Measurements from ENCODE around the gene STRIP2. TPM values are rescaled to one million over a fixed set of nuclear protein-coding genes. Genes with fewer than 3 reads are reported as not detected.

The STRIP2 gene
- total RNA-seq, 1 experiment from 2014 or later: 6.5 TPM

DNA sequence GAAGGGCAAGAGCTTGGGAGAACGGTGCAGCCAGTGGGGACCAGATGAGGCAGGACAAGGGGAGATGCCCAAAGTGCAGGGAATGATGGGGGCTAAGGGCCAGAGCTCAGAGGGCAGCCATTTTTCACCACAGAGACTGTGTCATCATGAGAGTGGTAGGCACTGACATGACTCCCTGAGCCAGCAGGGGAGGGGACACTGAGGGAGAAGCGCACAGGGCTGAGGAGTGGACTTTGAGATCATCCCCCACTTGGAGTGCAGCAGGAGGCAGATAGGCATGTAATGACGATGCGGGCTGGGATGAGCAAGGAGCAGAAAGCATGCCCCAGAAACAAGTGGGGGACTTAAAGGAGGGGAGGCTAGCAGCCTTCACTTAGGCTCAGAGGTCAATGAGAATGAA lies 62.9 kb downstream of the STRIP2 start:
- Mint-ChIP-seq H3K9me3 (ENCODE audit: unreplicated experiment) (no peaks in the 10 kb centered on the region), H3K36me3 (ENCODE audit: insufficient read depth, unreplicated experiment) (no peaks in the 10 kb centered on the region), H3K4me1 (ENCODE audit: low read depth, unreplicated experiment) (peaks cover 28% of the 10 kb centered on the region), H3K4me3 (ENCODE audit: unreplicated experiment) (no peak overlapping the region), H3K27ac (ENCODE audit: unreplicated experiment) (peak overlapping the region; percentile 14), H3K27me3 (ENCODE audit: insufficient read depth, unreplicated experiment) (no peaks in the 10 kb centered on the region)
- BruUV-seq (replicated peaks): no TSS peak
- no peaks in the 10 kb centered on the region for H3K9me3 ChIP-seq
- ChIA-PET POLR2A (interaction anchor here (0.7 kb wide), 1 partner anchor 754 kb away, joined by 3 read pairs; no protein-coding TSS in a partner anchor), CTCF (no interaction called here)
- H3K36me3 ChIP-seq (ENCODE audit: control insufficient read depth, insufficient read depth, low read length): no peaks in the 10 kb centered on the region
- TF ChIP-seq, protein P1, sequence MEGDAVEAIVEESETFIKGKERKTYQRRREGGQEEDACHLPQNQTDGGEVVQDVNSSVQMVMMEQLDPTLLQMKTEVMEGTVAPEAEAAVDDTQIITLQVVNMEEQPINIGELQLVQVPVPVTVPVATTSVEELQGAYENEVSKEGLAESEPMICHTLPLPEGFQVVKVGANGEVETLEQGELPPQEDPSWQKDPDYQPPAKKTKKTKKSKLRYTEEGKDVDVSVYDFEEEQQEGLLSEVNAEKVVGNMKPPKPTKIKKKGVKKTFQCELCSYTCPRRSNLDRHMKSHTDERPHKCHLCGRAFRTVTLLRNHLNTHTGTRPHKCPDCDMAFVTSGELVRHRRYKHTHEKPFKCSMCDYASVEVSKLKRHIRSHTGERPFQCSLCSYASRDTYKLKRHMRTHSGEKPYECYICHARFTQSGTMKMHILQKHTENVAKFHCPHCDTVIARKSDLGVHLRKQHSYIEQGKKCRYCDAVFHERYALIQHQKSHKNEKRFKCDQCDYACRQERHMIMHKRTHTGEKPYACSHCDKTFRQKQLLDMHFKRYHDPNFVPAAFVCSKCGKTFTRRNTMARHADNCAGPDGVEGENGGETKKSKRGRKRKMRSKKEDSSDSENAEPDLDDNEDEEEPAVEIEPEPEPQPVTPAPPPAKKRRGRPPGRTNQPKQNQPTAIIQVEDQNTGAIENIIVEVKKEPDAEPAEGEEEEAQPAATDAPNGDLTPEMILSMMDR (IDR thresholded peaks at IDR 0.05; ENCODE audit: insufficient read depth in 1 of 2, low read depth in 1 of 2, low read length in 1 of 2, severe bottlenecking in 1 of 2, unreplicated experiment in 1 of 2): no peak
- H3K4me1 ChIP-seq: no peaks in the 10 kb centered on the region; the same call in 1 of the 2 replicates
- no peaks in the 10 kb centered on the region for H3K27me3 ChIP-seq (replicated peaks; ENCODE audit: control insufficient read depth, insufficient read depth, low read length)
- H3K4me3 ChIP-seq (ENCODE audit: low read depth, low read length): no peak overlapping the region
- intact Hi-C loops (cut with micrococcal nuclease; ENCODE audit: unreplicated experiment): no loop called here
- no peak for DNase-seq

DNA sequence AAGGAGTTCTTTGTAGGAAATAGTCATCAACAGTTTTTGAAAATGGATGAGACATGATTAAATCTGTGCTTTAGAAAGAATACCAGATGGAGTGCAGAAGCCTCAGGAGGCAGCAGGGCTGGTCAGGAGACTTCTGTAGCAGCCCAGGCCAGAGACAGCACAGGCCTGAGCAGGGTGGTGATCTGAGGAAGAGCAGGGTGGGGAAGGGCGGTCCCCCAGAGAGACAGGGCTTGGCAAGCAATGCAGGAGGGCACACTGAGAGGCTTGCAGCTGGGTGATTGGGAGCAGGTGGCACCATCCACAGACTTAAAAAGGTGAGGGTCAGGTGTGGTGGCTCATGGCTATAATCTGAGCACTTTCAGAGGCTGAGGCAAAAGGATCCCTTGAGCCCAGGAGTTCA lies 63.8 kb downstream of the STRIP2 start:
- Mint-ChIP-seq H3K4me3 (ENCODE audit: unreplicated experiment) (no peak overlapping the region), H3K27ac (ENCODE audit: unreplicated experiment) (no peak overlapping the region), H3K4me1 (ENCODE audit: low read depth, unreplicated experiment) (peaks cover 28% of the 10 kb centered on the region), H3K36me3 (ENCODE audit: insufficient read depth, unreplicated experiment) (no peaks in the 10 kb centered on the region), H3K9me3 (ENCODE audit: unreplicated experiment) (no peaks in the 10 kb centered on the region), H3K27me3 (ENCODE audit: insufficient read depth, unreplicated experiment) (no peaks in the 10 kb centered on the region)
- CTCF ChIA-PET: no interaction called here
- Histone ChIP-seq H3K27me3 (replicated peaks; ENCODE audit: control insufficient read depth, insufficient read depth, low read length) (no peaks in the 10 kb centered on the region), H3K4me1 (peaks cover 4% of the 10 kb centered on the region), H3K4me3 (ENCODE audit: low read depth, low read length) (no peak overlapping the region), H3K9me3 (no peaks in the 10 kb centered on the region), H3K36me3 (ENCODE audit: control insufficient read depth, insufficient read depth, low read length) (no peaks in the 10 kb centered on the region)
- intact Hi-C loops (cut with micrococcal nuclease; ENCODE audit: unreplicated experiment): no loop called here
- POLR2A ChIA-PET: no interaction called here
- TF ChIP-seq, protein P1 (IDR thresholded peaks at IDR 0.05; ENCODE audit: insufficient read depth in 1 of 2, low read depth in 1 of 2, low read length in 1 of 2, severe bottlenecking in 1 of 2, unreplicated experiment in 1 of 2): no peak
- BruUV-seq (replicated peaks): no TSS peak
- DNase-seq: no peak

DNA sequence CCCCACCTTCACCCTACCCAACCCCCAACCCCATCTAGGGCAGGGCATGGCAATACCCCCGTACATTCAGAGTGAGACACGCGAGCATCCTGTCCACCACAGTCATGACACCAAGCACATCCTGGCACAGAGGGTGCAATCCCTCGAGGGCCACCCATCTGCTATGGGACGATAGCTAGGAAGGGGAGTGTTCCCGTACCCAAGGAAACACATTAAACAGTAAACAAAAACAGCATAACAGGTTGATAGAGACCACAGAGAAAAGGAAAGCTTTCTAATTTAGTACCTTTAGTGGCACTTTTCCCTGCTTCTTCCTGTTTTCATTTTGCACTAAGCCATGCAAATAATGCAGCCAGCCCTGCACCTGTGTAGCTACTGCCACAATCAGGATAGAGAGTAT lies 65.8 kb downstream of the STRIP2 start:
- H3K9me3 ChIP-seq: no peaks in the 10 kb centered on the region
- intact Hi-C loops (cut with micrococcal nuclease; ENCODE audit: unreplicated experiment): loop anchor here (10.0 kb wide), 1 partner anchor 135 kb away; no protein-coding TSS in a partner anchor
- DNase-seq: no peak
- no peaks in the 10 kb centered on the region for H3K27me3 ChIP-seq (replicated peaks; ENCODE audit: control insufficient read depth, insufficient read depth, low read length)
- H3K4me3 Mint-ChIP-seq (ENCODE audit: unreplicated experiment): no peak overlapping the region
- no peaks in the 10 kb centered on the region for H3K36me3 Mint-ChIP-seq (ENCODE audit: insufficient read depth, unreplicated experiment)
- H3K9me3 Mint-ChIP-seq (ENCODE audit: unreplicated experiment): no peaks in the 10 kb centered on the region
- ChIA-PET CTCF (no interaction called here), POLR2A (interaction anchor here (0.9 kb wide), 1 partner anchor 259 kb away, joined by 4 read pairs; no protein-coding TSS in a partner anchor)
- no peaks in the 10 kb centered on the region for H3K36me3 ChIP-seq (ENCODE audit: control insufficient read depth, insufficient read depth, low read length)
- H3K4me1 ChIP-seq: peaks cover 5% of the 10 kb centered on the region
- peaks cover 28% of the 10 kb centered on the region for H3K4me1 Mint-ChIP-seq (ENCODE audit: low read depth, unreplicated experiment)
- H3K27ac Mint-ChIP-seq (ENCODE audit: unreplicated experiment): no peak overlapping the region
- BruUV-seq (replicated peaks): no TSS peak
- peaks cover 5% of the 10 kb centered on the region for H3K27me3 Mint-ChIP-seq (ENCODE audit: insufficient read depth, unreplicated experiment)
- TF ChIP-seq, protein P1 (IDR thresholded peaks at IDR 0.05; ENCODE audit: insufficient read depth in 1 of 2, low read depth in 1 of 2, low read length in 1 of 2, severe bottlenecking in 1 of 2, unreplicated experiment in 1 of 2): no peak
- H3K4me3 ChIP-seq (ENCODE audit: low read depth, low read length): no peak overlapping the region
